ENCODE measurements around the gene ARNT2.

Gene ARNT2

GRCh38 chr15:80549654-80550053 is 145.5 kb downstream of the ARNT2 start:
- in situ Hi-C loops (cut with MboI; ENCODE audit: low sequenced_read_pairs): no loop called here

GRCh38 chr15:80550219-80550907 is 146.2 kb downstream of the ARNT2 start:
- in situ Hi-C loops (cut with MboI; ENCODE audit: low sequenced_read_pairs): no loop called here

- in situ Hi-C loops (cut with MboI; ENCODE audit: low sequenced_read_pairs): no loop called here
Measured at GRCh38 chr15:80550908-80551260, 146.7 kb downstream of the ARNT2 start.

GRCh38 chr15:80551348-80551747 is 147.2 kb downstream of the ARNT2 start:
- in situ Hi-C loops (cut with MboI; ENCODE audit: low sequenced_read_pairs): no loop called here

- in situ Hi-C loops (cut with MboI; ENCODE audit: low sequenced_read_pairs): no loop called here
Measured at GRCh38 chr15:80554560-80554959, 150.4 kb downstream of the ARNT2 start.

GRCh38 chr15:80556694-80557367 is 152.6 kb downstream of the ARNT2 start:
- in situ Hi-C loops (cut with MboI; ENCODE audit: low sequenced_read_pairs): no loop called here

GRCh38 chr15:80557441-80558234 is 153.5 kb downstream of the ARNT2 start:
- in situ Hi-C loops (cut with MboI; ENCODE audit: low sequenced_read_pairs): no loop called here

- in situ Hi-C loops (cut with MboI; ENCODE audit: low sequenced_read_pairs): no loop called here
Measured at GRCh38 chr15:80558631-80559319, 154.6 kb downstream of the ARNT2 start.

- in situ Hi-C loops (cut with MboI; ENCODE audit: low sequenced_read_pairs): no loop called here
Measured at GRCh38 chr15:80559320-80559693, 155.1 kb downstream of the ARNT2 start.

GRCh38 chr15:80559761-80560160 is 155.6 kb downstream of the ARNT2 start:
- in situ Hi-C loops (cut with MboI; ENCODE audit: low sequenced_read_pairs): no loop called here

GRCh38 chr15:80560601-80561400 is 156.6 kb downstream of the ARNT2 start:
- in situ Hi-C loops (cut with MboI; ENCODE audit: low sequenced_read_pairs): no loop called here

- in situ Hi-C loops (cut with MboI; ENCODE audit: low sequenced_read_pairs): no loop called here
Measured at GRCh38 chr15:80561500-80561899, 157.3 kb downstream of the ARNT2 start.

- in situ Hi-C loops (cut with MboI; ENCODE audit: low sequenced_read_pairs): no loop called here
Measured at GRCh38 chr15:80562033-80562432, 157.9 kb downstream of the ARNT2 start.

- in situ Hi-C loops (cut with MboI; ENCODE audit: low sequenced_read_pairs): no loop called here
Measured at GRCh38 chr15:80562846-80563245, 158.7 kb downstream of the ARNT2 start.

GRCh38 chr15:80563372-80563997 is 159.3 kb downstream of the ARNT2 start:
- in situ Hi-C loops (cut with MboI; ENCODE audit: low sequenced_read_pairs): no loop called here

- in situ Hi-C loops (cut with MboI; ENCODE audit: low sequenced_read_pairs): no loop called here
Measured at GRCh38 chr15:80564056-80564455, 159.9 kb downstream of the ARNT2 start.

GRCh38 chr15:80565398-80565797 is 161.2 kb downstream of the ARNT2 start:
- in situ Hi-C loops (cut with MboI; ENCODE audit: low sequenced_read_pairs): no loop called here

- in situ Hi-C loops (cut with MboI; ENCODE audit: low sequenced_read_pairs): no loop called here
Measured at GRCh38 chr15:80565988-80566387, 161.8 kb downstream of the ARNT2 start.

- in situ Hi-C loops (cut with MboI; ENCODE audit: low sequenced_read_pairs): no loop called here
Measured at GRCh38 chr15:80567721-80568157, 163.6 kb downstream of the ARNT2 start.

- in situ Hi-C loops (cut with MboI; ENCODE audit: low sequenced_read_pairs): no loop called here
Measured at GRCh38 chr15:80568298-80568697, 164.1 kb downstream of the ARNT2 start.
